HepG2 (cell line): Measurements from ENCODE around the gene NEDD4L. TPM values are rescaled to one million over a fixed set of nuclear protein-coding genes. Genes with fewer than 3 reads are reported as not detected.

Experiments used
- ATAC-seq: fragments of 200-7000 bp; cut with Tn5 transposase; 3 replicates; pipeline ENCODE4 v1.9.1; 2020; ENCODE audit warnings: mild to moderate bottlenecking, moderate library complexity
- BruUV-seq: library from RNA; stranded (reverse); fragments of 400-500 nt; replicated peaks from 2 replicates; lab custom pipeline; 2021; lab: Mats Ljungman, UMichigan
- CTCF ChIA-PET: fragments of 300-600 bp; formaldehyde crosslinking; extraction: SDS; loops from one replicate; lab custom pipeline; 2021; ENCODE audit warnings: low total read pairs, inconsistent platforms, low intra/inter-chr PET ratio; lab: Yijun Ruan, JAX
- POLR2A ChIA-PET: fragments of 350-600 bp; sonication (Branson Sonifier 250); formaldehyde crosslinking; loops from one replicate; lab custom pipeline; 2020; ENCODE audit warnings: antibody characterized with exemption, inconsistent platforms; lab: Yijun Ruan, JAX
- DNase-seq: peaks from one replicate; pipeline ENCODE4 v3.0.0-alpha.2; 2015; ENCODE audit warnings: low spot score
- FAIRE-seq: peaks from 3 replicates; lab custom pipeline; 2011; peaks lifted over from hg19 to GRCh38; lab: Jason Lieb, UNC
- H2AFZ ChIP-seq: one replicate; pipeline ENCODE4 v1.6.1; 2011; ENCODE audit warnings: low read length, inconsistent platforms
- H3K27ac ChIP-seq: fragments of 300-600 bp; 3 replicates; pipeline ENCODE4 v1.8.0; 2011; ENCODE audit warnings: mixed run types, mild to moderate bottlenecking, mixed read lengths, low read length, inconsistent platforms; ENCODE audit not compliant: insufficient read depth; ENCODE audit errors: extremely low read length
- H3K27me3 ChIP-seq, 2 experiments: fragments of 200-600 bp in 1 of 2; 2 replicates in 1 of 2; 3 replicates in 1 of 2; pipeline versions ENCODE4 v1.6.0 to v1.8.0; 2011; ENCODE audit warnings: low read length in 2 of 2, mild to moderate bottlenecking in 2 of 2, moderate library complexity in 2 of 2, inconsistent platforms in 1 of 2; ENCODE audit not compliant: insufficient read depth in 2 of 2, control insufficient read depth in 1 of 2
- H3K36me3 ChIP-seq, 2 experiments: fragments of 200-600 bp in 1 of 2; replicated peaks in 1 of 2; 2 replicates in 1 of 2; 3 replicates in 1 of 2; pipeline versions ENCODE4 v1.5.1 to v1.8.0; 2011; ENCODE audit warnings: low read length in 2 of 2, inconsistent platforms in 1 of 2; ENCODE audit not compliant: insufficient read depth in 2 of 2, control insufficient read depth in 1 of 2
- H3K4me1 ChIP-seq: 2 replicates; pipeline ENCODE4 v1.5.1; 2012; ENCODE audit warnings: low read length, inconsistent platforms; ENCODE audit not compliant: insufficient read depth
- H3K4me2 ChIP-seq: 2 replicates; pipeline ENCODE4 v1.6.0; 2011; ENCODE audit warnings: low read depth, low read length, inconsistent platforms
- H3K4me3 ChIP-seq, 3 experiments: fragments of 200-600 bp in 1 of 3; sonication (generic), shearing (Covaris generic) in 1 of 3; replicated peaks in 1 of 3; 2 replicates each; pipeline ENCODE4 v1.5.1; 2011 to 2016; ENCODE audit warnings: low read length in 3 of 3, inconsistent platforms in 2 of 3, low read depth in 2 of 3, mild to moderate bottlenecking in 2 of 3, control low read depth in 1 of 3, mixed read lengths in 1 of 3; ENCODE audit not compliant: insufficient read depth in 1 of 3
- H3K79me2 ChIP-seq: one replicate; pipeline ENCODE4 v1.6.1; 2011; ENCODE audit warnings: low read length, inconsistent platforms; ENCODE audit not compliant: insufficient read depth
- H3K9ac ChIP-seq: 2 replicates; pipeline ENCODE4 v1.6.0; 2011; ENCODE audit warnings: mild to moderate bottlenecking, low read depth, low read length, inconsistent platforms; ENCODE audit not compliant: insufficient read depth
- H3K9me3 ChIP-seq: 2 replicates; pipeline ENCODE4 v1.5.1; 2012; ENCODE audit warnings: mild to moderate bottlenecking, low read length
- H4K20me1 ChIP-seq: 2 replicates; pipeline ENCODE4 v1.6.0; 2011; ENCODE audit warnings: inconsistent platforms, mild to moderate bottlenecking, low read length, moderate library complexity; ENCODE audit not compliant: insufficient read depth
- ARNT ChIP-seq: fragments of 450-650 bp; IDR thresholded peaks from 2 replicates; pipeline ENCODE4 v1.6.1; 2017
- CENPT ChIP-seq: sonication (generic); formaldehyde crosslinking; IDR thresholded peaks from 2 replicates; pipeline ENCODE4 v1.8.0; 2022; ENCODE audit warnings: low read depth, mild to moderate bottlenecking, moderate library complexity, missing genetic modification reagents
- ELK4 ChIP-seq: sonication (generic); formaldehyde crosslinking; IDR thresholded peaks from 2 replicates; pipeline ENCODE4 v1.9.0; 2021; ENCODE audit warnings: missing genetic modification reagents, borderline replicate concordance
- FOXM1 ChIP-seq: sonication (generic); formaldehyde crosslinking; IDR thresholded peaks from 2 replicates; pipeline ENCODE4 v1.5.0; 2020; ENCODE audit warnings: missing genetic modification reagents
- JARID2 ChIP-seq: sonication (generic); formaldehyde crosslinking; IDR thresholded peaks from 2 replicates; pipeline ENCODE4 v1.8.1; 2023; ENCODE audit warnings: missing genetic modification reagents, inconsistent platforms; ENCODE audit not compliant: insufficient replicate concordance
- KAT7 ChIP-seq: IDR thresholded peaks from 2 replicates; pipeline ENCODE4 v1.6.1; 2018; ENCODE audit warnings: borderline replicate concordance, missing compliant biosample characterization
- LCORL ChIP-seq, 2 experiments: fragments of 450-650 bp in 1 of 2; sonication (generic) in 1 of 2; formaldehyde crosslinking in 1 of 2; IDR thresholded peaks; 2 replicates each; pipeline versions ENCODE4 v1.5.0 to v1.6.1; 2017 to 2020; ENCODE audit warnings: antibody characterized with exemption in 1 of 2, missing genetic modification reagents in 1 of 2
- NFKB2 ChIP-seq: sonication (generic); formaldehyde crosslinking; IDR thresholded peaks from 2 replicates; pipeline ENCODE4 v1.4.0; 2020; ENCODE audit warnings: missing genetic modification reagents, borderline replicate concordance
- PCBP2 ChIP-seq: fragments of 200-400 bp; formaldehyde crosslinking; optimal IDR thresholded peaks from 2 replicates; pipeline ENCODE3; 2018; ENCODE audit warnings: low read length, low read depth; ENCODE audit not compliant: poor library complexity, severe bottlenecking
- SATB2 ChIP-seq: sonication (generic); formaldehyde crosslinking; IDR thresholded peaks from 2 replicates; pipeline ENCODE4 v1.5.0; 2020; ENCODE audit warnings: missing genetic modification reagents
- SIX4 ChIP-seq: sonication (generic); formaldehyde crosslinking; IDR thresholded peaks from 2 replicates; pipeline ENCODE4 v1.4.0; 2020; ENCODE audit warnings: missing genetic modification reagents
- SNAPC2 ChIP-seq: sonication (generic); formaldehyde crosslinking; IDR thresholded peaks from 2 replicates; pipeline ENCODE4 v1.8.1; 2022; ENCODE audit warnings: mild to moderate bottlenecking, missing genetic modification reagents
- TBX3 ChIP-seq: fragments of 450-650 bp; IDR thresholded peaks from 2 replicates; pipeline ENCODE4 v1.6.1; 2017; ENCODE audit warnings: antibody characterized with exemption, mild to moderate bottlenecking, inconsistent platforms, borderline replicate concordance
- TFDP2 ChIP-seq: sonication (generic); formaldehyde crosslinking; IDR thresholded peaks from 2 replicates; pipeline ENCODE4 v1.4.0; 2020; ENCODE audit warnings: missing genetic modification reagents
- YY1 ChIP-seq: IDR thresholded peaks from 2 replicates; pipeline ENCODE4 v1.6.1; 2011; ENCODE audit warnings: low read length, low read depth, moderate library complexity, mild to moderate bottlenecking; ENCODE audit not compliant: insufficient read depth, insufficient replicate concordance
- ZNF205 ChIP-seq: IDR thresholded peaks from 2 replicates; pipeline ENCODE4 v1.6.1; 2018; ENCODE audit warnings: missing biosample characterization, missing genetic modification reagents
- ZNF224 ChIP-seq: sonication (generic); formaldehyde crosslinking; IDR thresholded peaks from 2 replicates; pipeline ENCODE4 v1.5.0; 2020; ENCODE audit warnings: mild to moderate bottlenecking, missing genetic modification reagents
- ZNF350 ChIP-seq: sonication (generic); formaldehyde crosslinking; IDR thresholded peaks from 2 replicates; pipeline ENCODE4 v1.4.0; 2020; ENCODE audit warnings: mild to moderate bottlenecking, low read depth, missing genetic modification reagents, borderline replicate concordance
- ZNF576 ChIP-seq: sonication (generic); formaldehyde crosslinking; IDR thresholded peaks from 2 replicates; pipeline ENCODE4 v1.4.0; 2020; ENCODE audit warnings: mild to moderate bottlenecking, missing genetic modification reagents
- WGBS: methylation state at CpG from one replicate; pipeline ENCODE4 v1.1.6; 2017; ENCODE audit warnings: low lambda C conversion rate; 5-methylcytosine and 5-hydroxymethylcytosine counted together
- in situ Hi-C: cut with HindIII; loops from 2 replicates; pipeline ENCODE4 v1.10.0; 2017; ENCODE audit warnings: low pct_unique_long_range_greater_than_20kb; ENCODE audit not compliant: extremely low pct_ligation_motif_present
- intact Hi-C: fragments of 100-400 bp; cut with micrococcal nuclease; formaldehyde crosslinking; loops from one replicate; pipeline ENCODE4 v1.10.0; 2022; ENCODE audit not compliant: unreplicated experiment
- polyA plus RNA-seq, 8 experiments: library from polyadenylated mRNA; depleted of rRNA in 3 of 8; stranded (reverse) in 7 of 8; unstranded in 1 of 8; fragments of >200 nt; fragmentation: Illumina TruSeq in 4 of 8; extraction: Trizol in 4 of 8; gene quantifications; 2 replicates each; pipeline versions ENCODE4 v1.2.1 to v1.2.3, GENCODE V29; 2011 to 2016; ENCODE audit warnings: low read depth in 4 of 8, missing spikeins in 1 of 8, mixed read lengths in 1 of 8; ENCODE audit not compliant: insufficient read depth in 1 of 8
- total RNA-seq, 5 experiments: library from RNA; depleted of rRNA; stranded (reverse); fragments of >200 nt; fragmentation: Illumina TruSeq; extraction: Trizol; gene quantifications; 2 replicates each; pipeline ENCODE4 v1.2.3, GENCODE V29; 2016; ENCODE audit warnings: low read depth in 1 of 5
- TF ChIP-seq, protein P1 (sequence below): sonication (generic); IDR thresholded peaks from 2 replicates; pipeline ENCODE4 v1.6.1; 2016; ENCODE audit warnings: low read depth, borderline replicate concordance
- TF ChIP-seq, protein P2 (sequence below): sonication (generic); formaldehyde crosslinking; IDR thresholded peaks from 2 replicates; pipeline ENCODE4 v1.5.0; 2020; ENCODE audit warnings: mild to moderate bottlenecking, low read depth, missing genetic modification reagents, borderline replicate concordance

The NEDD4L gene
- total and polyA plus RNA-seq, 2 of the 13 experiments (the other 11 are each of a cell fraction or from before 2014, with no cell fraction given) = 168 to 390 TPM

DNA sequence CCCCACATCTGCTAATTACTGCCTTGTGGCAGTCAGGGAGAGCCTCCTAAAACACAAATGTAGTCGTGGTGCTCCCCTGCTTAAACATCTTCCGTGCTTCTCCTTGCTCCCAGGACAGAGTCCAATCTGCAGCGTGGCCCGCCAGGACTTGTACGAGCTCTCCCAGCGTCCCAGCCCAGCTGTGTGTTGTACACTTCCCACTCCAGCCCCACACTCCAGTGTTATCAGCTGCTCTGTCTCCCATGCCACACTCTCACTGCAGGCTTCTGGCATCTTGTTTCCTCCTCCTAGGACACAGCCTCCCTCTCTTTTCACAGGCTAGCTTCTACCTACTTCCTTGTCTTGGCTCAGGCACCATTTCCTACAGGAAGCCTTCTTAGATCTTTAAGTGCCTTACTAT is 385.4 kb downstream of the NEDD4L start (continued):
- TF ChIP-seq ZNF576 (CRISPR knock-in tag) (no peak), JARID2 (CRISPR knock-in tag) (no peak), LCORL (IDR thresholded peaks at IDR 0.05) (no peak), LCORL (CRISPR knock-in tag; IDR thresholded peaks at IDR 0.05) (0 out of 2 replicates have a peak, but pooled peaks have one; percentile 37), NFKB2 (CRISPR knock-in tag) (no peak), CENPT (CRISPR knock-in tag) (no peak), ZNF350 (peak; percentile 39; the same call in 1 of the 2 replicates), FOXM1 (CRISPR knock-in tag) (no peak), TBX3 (no peak), PCBP2 (no peak), SATB2 (CRISPR knock-in tag) (no peak), ARNT (no peak)
- TF ChIP-seq, protein P1, sequence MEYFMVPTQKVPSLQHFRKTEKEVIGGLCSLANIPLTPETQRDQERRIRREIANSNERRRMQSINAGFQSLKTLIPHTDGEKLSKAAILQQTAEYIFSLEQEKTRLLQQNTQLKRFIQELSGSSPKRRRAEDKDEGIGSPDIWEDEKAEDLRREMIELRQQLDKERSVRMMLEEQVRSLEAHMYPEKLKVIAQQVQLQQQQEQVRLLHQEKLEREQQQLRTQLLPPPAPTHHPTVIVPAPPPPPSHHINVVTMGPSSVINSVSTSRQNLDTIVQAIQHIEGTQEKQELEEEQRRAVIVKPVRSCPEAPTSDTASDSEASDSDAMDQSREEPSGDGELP = peak; percentile 22; the same call in 1 of the 2 replicates

DNA sequence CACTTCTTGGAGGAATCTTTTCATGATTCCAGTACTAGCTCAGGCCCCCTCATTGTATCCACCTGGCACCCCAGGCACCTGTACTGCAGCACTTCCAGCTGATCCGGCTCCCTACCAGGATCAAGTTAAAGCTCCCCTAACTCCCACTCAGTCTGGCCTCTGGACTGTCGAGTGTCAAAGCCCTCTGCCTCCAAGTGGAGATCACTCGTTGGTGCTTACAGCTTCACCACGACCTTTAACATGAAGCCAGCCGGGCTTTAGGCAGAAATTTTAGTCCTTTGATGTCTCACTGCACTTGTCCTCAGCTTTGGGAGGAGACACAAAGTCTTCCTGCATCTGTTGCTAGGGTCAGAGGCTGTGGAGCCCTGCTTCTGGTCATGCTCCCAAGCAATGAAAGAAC is 387.2 kb downstream of the NEDD4L start:
- no peaks in the 10 kb centered on the region for H3K27me3 ChIP-seq
- H3K4me3 ChIP-seq = no peak overlapping the region
- H3K79me2 ChIP-seq = no peaks in the 10 kb centered on the region
- no peak for DNase-seq
- no peaks in the 10 kb centered on the region for H4K20me1 ChIP-seq
- H3K4me1 ChIP-seq = peaks cover 45% of the 10 kb centered on the region
- ChIA-PET POLR2A (interaction anchor here (1.7 kb wide), 1 partner anchor 14 kb away, joined by 8 read pairs; no protein-coding TSS in a partner anchor), CTCF (no interaction called here)
- intact Hi-C loops = no loop called here
- H3K27ac ChIP-seq = peak overlapping the region; percentile 67
- H3K4me2 ChIP-seq = no peak overlapping the region
- no peaks in the 10 kb centered on the region for H3K9me3 ChIP-seq
- FAIRE-seq = no peak
- H3K36me3 ChIP-seq = no peaks in the 10 kb centered on the region
- peak overlapping the region; percentile 60 for H2AFZ ChIP-seq
- peak overlapping the region; percentile 51 for H3K9ac ChIP-seq
- ATAC-seq = peak; percentile 87
- BruUV-seq = no TSS peak
- WGBS = 42% methylated on average over 5 of the region's 5 CpGs
- in situ Hi-C loops = no loop called here
- TF ChIP-seq ZNF205 (CRISPR knock-in tag) = no peak
- TF ChIP-seq ZNF224 = no peak
- TF ChIP-seq, protein P2, sequence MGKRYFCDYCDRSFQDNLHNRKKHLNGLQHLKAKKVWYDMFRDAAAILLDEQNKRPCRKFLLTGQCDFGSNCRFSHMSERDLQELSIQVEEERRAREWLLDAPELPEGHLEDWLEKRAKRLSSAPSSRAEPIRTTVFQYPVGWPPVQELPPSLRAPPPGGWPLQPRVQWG (CRISPR knock-in tag) = no peak
- TF ChIP-seq KAT7 = no peak
- TF ChIP-seq ELK4 (CRISPR knock-in tag) = no peak
- TF ChIP-seq YY1 = no peak
- no peak for TF ChIP-seq SIX4
- no peak for TF ChIP-seq SNAPC2 (CRISPR knock-in tag)
- TF ChIP-seq TFDP2 = no peak
